Aortic smooth muscle cell (primary cell): Measurements from ENCODE around the gene ACSM6. TPM values are rescaled to one million over a fixed set of nuclear protein-coding genes. Genes with fewer than 3 reads are reported as not detected.

ENCODE experiments used
- total RNA-seq: library from RNA; depleted of rRNA; stranded (reverse); fragments of >200 nt; gene quantifications from 2 replicates; pipeline ENCODE4 v1.2.3, GENCODE V29; 2014

ACSM6 gene, protein sequence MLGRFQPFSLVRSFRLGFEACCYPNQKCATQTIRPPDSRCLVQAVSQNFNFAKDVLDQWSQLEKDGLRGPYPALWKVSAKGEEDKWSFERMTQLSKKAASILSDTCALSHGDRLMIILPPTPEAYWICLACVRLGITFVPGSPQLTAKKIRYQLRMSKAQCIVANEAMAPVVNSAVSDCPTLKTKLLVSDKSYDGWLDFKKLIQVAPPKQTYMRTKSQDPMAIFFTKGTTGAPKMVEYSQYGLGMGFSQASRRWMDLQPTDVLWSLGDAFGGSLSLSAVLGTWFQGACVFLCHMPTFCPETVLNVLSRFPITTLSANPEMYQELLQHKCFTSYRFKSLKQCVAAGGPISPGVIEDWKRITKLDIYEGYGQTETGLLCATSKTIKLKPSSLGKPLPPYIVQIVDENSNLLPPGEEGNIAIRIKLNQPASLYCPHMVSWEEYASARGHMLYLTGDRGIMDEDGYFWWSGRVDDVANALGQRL
- total RNA-seq = not detected in 2 replicates

DNA sequence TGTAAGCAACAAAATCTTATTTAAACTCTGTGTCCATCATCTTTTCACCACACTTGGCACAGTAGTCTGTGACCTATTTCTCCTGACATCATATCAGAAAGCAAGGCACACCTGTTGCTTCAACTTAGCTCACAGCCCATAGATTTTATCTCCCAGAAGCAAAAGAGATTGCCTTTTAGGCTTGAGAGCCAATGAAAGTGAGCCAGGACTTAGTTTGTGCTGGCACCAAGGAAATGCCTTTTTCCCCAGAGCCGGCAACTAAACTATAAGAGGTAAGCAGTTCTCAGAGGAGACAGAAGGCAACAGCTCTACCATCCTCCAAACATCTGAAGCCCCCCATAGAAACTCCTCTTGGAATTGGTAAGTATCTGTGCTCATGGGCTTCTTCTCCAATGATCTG, at the start of gene ACSM6:
TSS of gene ACSM6 (plus strand) at position 295 of the 400 bp plus-strand sequence. CDS start 248 bp downstream, outside the sequence.

Other genes with a start within 250 kb of the ACSM6 start
- gene CYP2C8, start 124.7 kb upstream of the ACSM6 start, total RNA-seq = not detected in 2 replicates
- gene PDLIM1, start 96.8 kb downstream of the ACSM6 start, total RNA-seq = 27.9 and 53.8 TPM in 2 replicates